Jurkat, Clone E6-1 (cell line): Measurements from ENCODE around the gene EME2.

ENCODE experiments used
- DNase-seq: peaks from one replicate; pipeline ENCODE4 v3.0.0-alpha.2; 2011; ENCODE audit warnings: low read depth, low spot score
- H3K4me3 ChIP-seq: 2 replicates; pipeline ENCODE4 v1.5.1; 2011; ENCODE audit warnings: mild to moderate bottlenecking, low read length, control low read depth, moderate library complexity

The EME2 gene

GRCh38 chr16:1775006-1775845, 2.6 kb downstream of the EME2 start:
- no peak for DNase-seq
- no peak overlapping the region for H3K4me3 ChIP-seq

GRCh38 chr16:1775846-1776671, 3.4 kb downstream of the EME2 start:
- H3K4me3 ChIP-seq = no peak overlapping the region
- DNase-seq = no peak

GRCh38 chr16:1776672-1776955, 4.0 kb downstream of the EME2 start:
- DNase-seq = no peak

GRCh38 chr16:1776991-1777374, 4.4 kb downstream of the EME2 start:
- DNase-seq = no peak
- H3K4me3 ChIP-seq = no peak overlapping the region

More at GRCh38 chr16:1776672-1776955, 4.0 kb downstream of the EME2 start:
- H3K4me3 ChIP-seq = no peak overlapping the region

GRCh38 chr16:1777375-1778199, 5.0 kb downstream of the EME2 start:
- H3K4me3 ChIP-seq = no peak overlapping the region
- no peak for DNase-seq

- no peak overlapping the region for H3K4me3 ChIP-seq
- DNase-seq = no peak
Observed at GRCh38 chr16:1778200-1779179, 5.9 kb downstream of the EME2 start.

- no peak overlapping the region for H3K4me3 ChIP-seq
- no peak for DNase-seq
Observed at GRCh38 chr16:1779234-1779701, 6.7 kb downstream of the EME2 start.

- no peak for DNase-seq
- H3K4me3 ChIP-seq = no peak overlapping the region
Observed at GRCh38 chr16:1779741-1780676, 7.4 kb downstream of the EME2 start.

GRCh38 chr16:1780677-1781072, 8.1 kb downstream of the EME2 start:
- H3K4me3 ChIP-seq = no peak overlapping the region
- DNase-seq = no peak

GRCh38 chr16:1781254-1781653, 8.6 kb downstream of the EME2 start:
- H3K4me3 ChIP-seq = peak overlapping the region; percentile 75
- no peak for DNase-seq

- peak overlapping the region; percentile 75 for H3K4me3 ChIP-seq
- no peak for DNase-seq
Observed at GRCh38 chr16:1781758-1782407, 9.3 kb downstream of the EME2 start.

- peak within 1 kb of the TSS; percentile 75 for H3K4me3 ChIP-seq
Observed at GRCh38 chr16:1782408-1783264, 10.0 kb downstream of the EME2 start, which contains the start of the genes NUBP2 and SPSB3. Gene NUBP2 (plus strand): TSS chr16:1782960. CDS start chr16:1783021, 61 bp downstream. Gene SPSB3 (minus strand): TSS chr16:1782571. CDS start chr16:1781483, 1,088 bp downstream.

GRCh38 chr16:1784977-1785845, 12.6 kb downstream of the EME2 start:
- no peak overlapping the region for H3K4me3 ChIP-seq
- DNase-seq = no peak

More at GRCh38 chr16:1782408-1783264, 10.0 kb downstream of the EME2 start, which contains the start of the genes NUBP2 and SPSB3:
- DNase-seq = peak; percentile 100

- no peak for DNase-seq
- no peak overlapping the region for H3K4me3 ChIP-seq
Observed at GRCh38 chr16:1785846-1786170, 13.2 kb downstream of the EME2 start.
